ENCODE results near the gene GNG2. TPM values are rescaled to one million over a fixed set of nuclear protein-coding genes. Genes with fewer than 3 reads are reported as not detected.

Gene GNG2
- total and polyA plus RNA-seq, 2 of the 8 experiments (the other 6 are each of a cell fraction or from before 2014, with no cell fraction given): 8.2 to 17.9 TPM

GRCh38 chr14:51880835-51881580, 20.6 kb downstream of the GNG2 start (continued):
- TF ChIP-seq RAD21 (IDR thresholded peaks at IDR 0.05 in 1 of 2, conservative IDR thresholded peaks at IDR 0.05 in 1 of 2; ENCODE audit: low read depth in 2 of 2, low read length in 2 of 2): no peak
- no peak for TF ChIP-seq BACH1 (IDR thresholded peaks at IDR 0.05; ENCODE audit: low read length)
- TF ChIP-seq TAF7 (optimal IDR thresholded peaks at IDR 0.05; ENCODE audit: borderline replicate concordance, low read depth, low read length): no peak
- TF ChIP-seq E2F6 (IDR thresholded peaks at IDR 0.05): no peak
- no peak for TF ChIP-seq SP2 (IDR thresholded peaks at IDR 0.05; ENCODE audit: low read length)
- no peak for TF ChIP-seq FOSL1 (IDR thresholded peaks at IDR 0.05; ENCODE audit: insufficient read depth, low read depth, low read length)
